Astrocyte (in vitro differentiated cells and primary cell): ENCODE data around the gene SIRT3.

Experiments
- CTCF ChIP-seq: IDR thresholded peaks from 2 replicates; pipeline ENCODE4 v1.5.1; 2011; ENCODE audit warnings: low read depth, mild to moderate bottlenecking, inconsistent platforms, low read length, moderate library complexity; ENCODE audit not compliant: insufficient read depth
- EZH2 ChIP-seq: IDR thresholded peaks from 2 replicates; pipeline ENCODE4 v1.6.1; 2012; ENCODE audit warnings: mild to moderate bottlenecking, low read length, inconsistent platforms; ENCODE audit not compliant: insufficient read depth

GRCh38 chr11:203945-204586 is 32.1 kb downstream of the SIRT3 start:
- TF ChIP-seq CTCF (no peak), EZH2 (no peak)
